Measurements from ENCODE around the gene AP3S2. TPM values are rescaled to one million over a fixed set of nuclear protein-coding genes. Genes with fewer than 3 reads are reported as not detected.

Gene AP3S2
- total and polyA plus RNA-seq, 2 of the 8 experiments (the other 6 are each of a cell fraction or from before 2014, with no cell fraction given) = 19.2 to 45.4 TPM

DNA sequence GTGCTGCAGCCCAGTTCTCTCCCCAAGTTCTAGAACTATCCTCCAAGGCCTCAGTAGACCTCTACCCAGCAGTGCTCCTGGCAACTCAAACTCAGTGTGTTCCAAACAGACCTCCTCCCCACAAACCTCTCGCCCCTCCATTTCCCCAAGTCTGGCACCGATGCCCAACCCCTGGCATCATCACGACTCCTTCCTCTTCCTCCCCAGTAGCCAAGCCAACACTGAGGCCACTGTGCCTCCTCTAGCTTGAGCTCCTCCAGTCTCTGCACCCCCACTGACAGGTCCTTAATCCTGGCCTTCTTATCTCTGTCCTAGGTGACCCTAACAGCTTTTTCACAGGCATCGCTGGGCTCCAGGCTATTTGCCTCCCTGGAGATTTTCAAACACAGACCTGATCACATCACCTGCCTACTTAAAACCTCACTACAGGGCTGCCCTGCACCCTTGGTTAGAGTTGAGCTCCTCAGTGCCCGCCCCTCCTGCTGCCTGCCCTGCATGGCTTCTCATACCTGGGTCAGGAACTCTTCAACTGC lies 12.1 kb upstream of the AP3S2 start:
- H2BK15ac ChIP-seq (ENCODE audit: low read length) = no peak overlapping the region
- H2AK5ac ChIP-seq (ENCODE audit: low read depth, low read length) = no peak overlapping the region
- H4K20me1 ChIP-seq (replicated peaks in 1 of 2; ENCODE audit: control insufficient read depth in 1 of 2, insufficient read depth in 2 of 2, low read length in 2 of 2) = no peaks in the 10 kb centered on the region
- no peak overlapping the region for H2BK5ac ChIP-seq (ENCODE audit: low read depth, low read length)
- CTCF ChIA-PET (ENCODE audit: partially characterized antibody) = interaction anchor here (0.7 to 1.8 kb wide), 4 partner anchors 11 to 181 kb away, joined by 3 to 6 read pairs (median 3); partner anchors contain the start of gene AP3S2
- no peaks in the 10 kb centered on the region for H3K79me1 ChIP-seq (ENCODE audit: low read depth, low read length)
- no peaks in the 10 kb centered on the region for H3K27me3 ChIP-seq (replicated peaks in 1 of 4; ENCODE audit: control insufficient read depth in 3 of 4, extremely low read depth in 1 of 4, insufficient read depth in 3 of 4, low read length in 3 of 4)
- H2BK12ac ChIP-seq (ENCODE audit: low read depth, low read length) = no peak overlapping the region
- H3K14ac ChIP-seq (ENCODE audit: insufficient read length) = no peak overlapping the region
- no peaks in the 10 kb centered on the region for H3K79me2 ChIP-seq (ENCODE audit: control insufficient read depth in 1 of 2, insufficient read depth in 2 of 2, low read length in 2 of 2)
- H2BK120ac ChIP-seq (replicated peaks; ENCODE audit: low read depth, low read length) = no peak overlapping the region
- H4K91ac ChIP-seq (replicated peaks; ENCODE audit: insufficient read length, low read length) = no peak overlapping the region
- no peak overlapping the region for H2AFZ ChIP-seq (ENCODE audit: low read length)
- no peak overlapping the region for H3K4ac ChIP-seq (replicated peaks; ENCODE audit: insufficient read length, low read depth, low read length)
- WGBS, 2 experiments (ENCODE audit: extremely low coverage in 1 of 2, insufficient coverage in 1 of 2, insufficient read length in 1 of 2, insufficient replicate concordance in 2 of 2, low coverage in 1 of 2, low lambda C conversion rate in 2 of 2, missing lambda C conversion rate in 1 of 2) = 84% methylated on average over 5 of the region's 5 CpGs; no CpG with 5 or more reads in 1 of the 2 experiments
- no peak overlapping the region for H3K4me3 ChIP-seq (ENCODE audit: extremely low read depth in 1 of 4, insufficient read depth in 2 of 4, low read depth in 3 of 4, low read length in 4 of 4)
- no peak overlapping the region for H2BK20ac ChIP-seq (ENCODE audit: low read length)
- H3K27ac ChIP-seq (ENCODE audit: low read depth, low read length) = no peak overlapping the region
- no peak overlapping the region for H4K5ac ChIP-seq (ENCODE audit: insufficient read length, low read depth, low read length)
- H3K23me2 ChIP-seq (ENCODE audit: low read depth, low read length) = no peaks in the 10 kb centered on the region
- TF ChIP-seq MAFK (IDR thresholded peaks at IDR 0.05; ENCODE audit: low read depth, low read length) = no peak
- no peak for TF ChIP-seq TBP (IDR thresholded peaks at IDR 0.05; ENCODE audit: low read depth, low read length)
- no peak for TF ChIP-seq CBX8 (IDR thresholded peaks at IDR 0.05; ENCODE audit: borderline replicate concordance, low read depth, low read length)
- TF ChIP-seq HDAC2 (IDR thresholded peaks at IDR 0.05; ENCODE audit: borderline replicate concordance in 1 of 2, low read depth in 2 of 2, low read length in 2 of 2) = no peak
- no peak for TF ChIP-seq RAD21 (IDR thresholded peaks at IDR 0.05 in 1 of 2, conservative IDR thresholded peaks at IDR 0.05 in 1 of 2; ENCODE audit: low read depth in 2 of 2, low read length in 2 of 2)
- no peak overlapping the region for H3K9ac ChIP-seq (replicated peaks in 1 of 4; ENCODE audit: extremely low read depth in 1 of 4, low read depth in 3 of 4, low read length in 3 of 4)
- no peak overlapping the region for H3K56ac ChIP-seq (replicated peaks; ENCODE audit: insufficient read length, low read depth, low read length)
- H4K8ac ChIP-seq (ENCODE audit: extremely low read depth, insufficient read depth, low read length) = peak overlapping the region; percentile 77
- FAIRE-seq (no peak), DNase-seq (ENCODE audit: low read depth in 1 of 2, low spot score in 2 of 2) (no peak)
- no peaks in the 10 kb centered on the region for H3K36me3 ChIP-seq (ENCODE audit: control insufficient read depth in 2 of 4, insufficient read depth in 4 of 4, low read length in 3 of 4)
- no peak overlapping the region for H3K4me2 ChIP-seq (ENCODE audit: insufficient read depth in 1 of 2, low read depth in 2 of 2, low read length in 2 of 2)
- H3K4me1 ChIP-seq (replicated peaks in 1 of 4; ENCODE audit: control insufficient read depth in 3 of 4, insufficient read depth in 4 of 4, low read length in 3 of 4) = no peaks in the 10 kb centered on the region
- H3K9me3 ChIP-seq (ENCODE audit: insufficient read depth in 2 of 2, low read depth in 1 of 2, low read length in 1 of 2) = no peaks in the 10 kb centered on the region
- H3K18ac ChIP-seq (ENCODE audit: extremely low read depth, low read length) = no peak overlapping the region
- POLR2A ChIA-PET (ENCODE audit: partially characterized antibody) = interaction anchor here (2.3 kb wide), 1 partner anchor 12 kb away, joined by 7 read pairs; the partner anchor contains the start of gene AP3S2
- no peak overlapping the region for H3K23ac ChIP-seq (ENCODE audit: insufficient read length)
